Fibroblast of skin of abdomen (primary cell): ENCODE measurements around the gene CNTD1.
A peak's percentile ranks its signal among the peaks of the same experiment; 100 is the strongest.

Experiments used
- DNase-seq: peaks from one replicate; pipeline ENCODE4 v3.0.0-alpha.2; 2013

CNTD1 gene

GRCh38 chr17:42779936-42780850 is 18.5 kb upstream of the CNTD1 start, which contains the start of gene WNK4:
TSS of gene WNK4 (plus strand) at chr17:42780610. CDS start at chr17:42780699, 89 bp downstream.
- peak; percentile 56 for DNase-seq

GRCh38 chr17:42780851-42781638 is 17.6 kb upstream of the CNTD1 start:
- no peak for DNase-seq

GRCh38 chr17:42781639-42782165 is 17.0 kb upstream of the CNTD1 start:
- DNase-seq = no peak

- DNase-seq = no peak
Observed at GRCh38 chr17:42782166-42783061, 16.2 kb upstream of the CNTD1 start.

GRCh38 chr17:42783062-42783790 is 15.4 kb upstream of the CNTD1 start:
- peak; percentile 81 for DNase-seq

GRCh38 chr17:42783791-42784138 is 14.9 kb upstream of the CNTD1 start:
- no peak for DNase-seq

- no peak for DNase-seq
Observed at GRCh38 chr17:42784409-42784808, 14.3 kb upstream of the CNTD1 start.

GRCh38 chr17:42784811-42785592 is 13.7 kb upstream of the CNTD1 start:
- no peak for DNase-seq

- DNase-seq = no peak
Observed at GRCh38 chr17:42787266-42787665, 11.4 kb upstream of the CNTD1 start.

GRCh38 chr17:42791948-42792347 is 6.7 kb upstream of the CNTD1 start:
- DNase-seq = no peak

GRCh38 chr17:42792545-42792944 is 6.1 kb upstream of the CNTD1 start:
- DNase-seq = no peak

- DNase-seq = no peak
Observed at GRCh38 chr17:42795061-42795460, 3.6 kb upstream of the CNTD1 start.

- no peak for DNase-seq
Observed at GRCh38 chr17:42795465-42795864, 3.2 kb upstream of the CNTD1 start.

- no peak for DNase-seq
Observed at GRCh38 chr17:42796066-42796758, 2.4 kb upstream of the CNTD1 start.

GRCh38 chr17:42797067-42798007 is 1.3 kb upstream of the CNTD1 start:
- no peak for DNase-seq

- no peak for DNase-seq
Observed at GRCh38 chr17:42798011-42798382, 664 bp upstream of the CNTD1 start.

- DNase-seq = no peak
Observed at GRCh38 chr17:42803074-42803883, 4.6 kb downstream of the CNTD1 start.

GRCh38 chr17:42804918-42805367 is 6.3 kb downstream of the CNTD1 start:
- DNase-seq = no peak
